ENCODE data around the gene AMBP. TPM values are rescaled to one million over a fixed set of nuclear protein-coding genes. Genes with fewer than 3 reads are reported as not detected.
"Not testable (repeated sequence)": the region's sequence is repeated elsewhere in the genome, so short reads cannot be mapped to it uniquely, and the experiment has no call there.

The AMBP gene
- total and polyA plus RNA-seq, 2 experiments from 2014 or later = 0.64 TPM; not detected in 1

DNA sequence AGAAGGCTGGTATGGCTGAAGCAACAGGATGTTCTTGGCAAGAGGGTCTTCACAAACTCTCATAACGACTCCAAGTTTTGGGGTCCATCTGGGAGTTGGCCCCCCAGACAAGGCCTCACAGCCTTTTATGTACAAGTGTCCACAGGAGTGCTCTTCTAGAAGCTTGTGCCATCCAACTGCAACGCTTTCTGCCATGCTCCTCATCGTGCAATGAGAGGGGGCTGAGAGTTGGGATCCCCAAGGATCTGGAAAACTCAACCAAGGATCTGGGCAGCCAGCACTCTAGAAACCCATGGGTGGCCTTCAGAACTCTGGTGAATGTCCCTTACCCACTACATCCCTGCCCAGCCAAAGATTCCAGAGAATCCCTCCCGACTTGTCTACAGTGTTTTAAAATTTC, 8.5 kb upstream of the AMBP start:
- Histone ChIP-seq H3K9me3 (ENCODE audit: low read depth) (no peaks in the 10 kb centered on the region), H3K27me3 (no peaks in the 10 kb centered on the region), H3K4me1 (ENCODE audit: low read depth) (no peaks in the 10 kb centered on the region), H3K4me3 (no peak overlapping the region), H3K27ac (no peak overlapping the region), H3K36me3 (no peaks in the 10 kb centered on the region)
- DNase-seq (ENCODE audit: low read depth in 1 of 2, low spot score in 1 of 2) = no peak
- TF ChIP-seq, protein P1, sequence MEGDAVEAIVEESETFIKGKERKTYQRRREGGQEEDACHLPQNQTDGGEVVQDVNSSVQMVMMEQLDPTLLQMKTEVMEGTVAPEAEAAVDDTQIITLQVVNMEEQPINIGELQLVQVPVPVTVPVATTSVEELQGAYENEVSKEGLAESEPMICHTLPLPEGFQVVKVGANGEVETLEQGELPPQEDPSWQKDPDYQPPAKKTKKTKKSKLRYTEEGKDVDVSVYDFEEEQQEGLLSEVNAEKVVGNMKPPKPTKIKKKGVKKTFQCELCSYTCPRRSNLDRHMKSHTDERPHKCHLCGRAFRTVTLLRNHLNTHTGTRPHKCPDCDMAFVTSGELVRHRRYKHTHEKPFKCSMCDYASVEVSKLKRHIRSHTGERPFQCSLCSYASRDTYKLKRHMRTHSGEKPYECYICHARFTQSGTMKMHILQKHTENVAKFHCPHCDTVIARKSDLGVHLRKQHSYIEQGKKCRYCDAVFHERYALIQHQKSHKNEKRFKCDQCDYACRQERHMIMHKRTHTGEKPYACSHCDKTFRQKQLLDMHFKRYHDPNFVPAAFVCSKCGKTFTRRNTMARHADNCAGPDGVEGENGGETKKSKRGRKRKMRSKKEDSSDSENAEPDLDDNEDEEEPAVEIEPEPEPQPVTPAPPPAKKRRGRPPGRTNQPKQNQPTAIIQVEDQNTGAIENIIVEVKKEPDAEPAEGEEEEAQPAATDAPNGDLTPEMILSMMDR (IDR thresholded peaks at IDR 0.05; ENCODE audit: low read depth, low read length) = no peak

DNA sequence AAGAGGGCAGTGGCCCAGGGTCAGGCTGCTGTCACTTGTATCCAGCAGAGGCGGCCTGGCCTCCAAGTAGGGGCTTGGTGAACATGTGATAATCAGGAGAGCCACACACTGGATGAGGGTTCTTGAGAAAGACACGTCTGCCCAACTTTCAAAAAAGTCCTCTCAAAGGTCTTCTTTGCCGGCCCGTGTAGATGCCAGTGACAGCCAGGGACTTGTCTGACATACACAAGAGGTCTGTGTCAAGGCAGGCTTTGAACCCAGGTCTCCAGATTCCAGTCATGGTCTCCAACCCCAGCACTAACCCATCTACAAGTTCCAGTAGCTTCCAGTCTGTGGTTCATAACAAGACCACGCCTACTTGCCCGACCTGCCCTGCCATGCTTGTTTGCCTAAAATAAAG, 7.9 kb upstream of the AMBP start:
- no peak for DNase-seq (ENCODE audit: low read depth in 1 of 2, low spot score in 1 of 2)
- no peak overlapping the region for H3K4me3 ChIP-seq
- no peaks in the 10 kb centered on the region for H3K27me3 ChIP-seq
- no peak overlapping the region for H3K27ac ChIP-seq
- H3K4me1 ChIP-seq (ENCODE audit: low read depth) = no peaks in the 10 kb centered on the region
- H3K36me3 ChIP-seq = no peaks in the 10 kb centered on the region
- no peaks in the 10 kb centered on the region for H3K9me3 ChIP-seq (ENCODE audit: low read depth)
- TF ChIP-seq, protein P1 (IDR thresholded peaks at IDR 0.05; ENCODE audit: low read depth, low read length) = no peak

DNA sequence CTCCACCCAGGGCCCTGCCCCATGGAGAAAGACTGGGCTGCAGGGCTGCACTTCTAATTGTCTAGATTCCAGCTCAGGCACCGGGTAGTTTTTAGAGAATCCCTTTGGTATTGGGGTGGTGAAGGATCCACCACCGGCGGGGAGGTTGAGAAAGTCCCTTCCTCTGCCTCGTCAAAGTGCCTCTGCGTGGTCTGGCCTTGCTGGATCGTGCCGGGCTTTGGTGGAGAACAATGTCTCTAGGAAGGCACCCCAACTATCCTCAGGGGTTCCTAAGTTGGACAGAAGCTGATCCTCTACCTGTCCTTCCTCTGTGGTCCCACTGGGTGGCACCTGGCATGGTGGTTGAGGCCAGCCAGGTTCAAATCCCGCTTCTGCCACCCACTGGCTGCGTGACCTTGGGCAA, 7.3 kb upstream of the AMBP start:
- H3K4me3 ChIP-seq = no peak overlapping the region
- no peaks in the 10 kb centered on the region for H3K9me3 ChIP-seq (ENCODE audit: low read depth)
- no peak overlapping the region for H3K27ac ChIP-seq
- H3K4me1 ChIP-seq (ENCODE audit: low read depth) = no peaks in the 10 kb centered on the region
- no peaks in the 10 kb centered on the region for H3K27me3 ChIP-seq
- TF ChIP-seq, protein P1 (IDR thresholded peaks at IDR 0.05; ENCODE audit: low read depth, low read length) = no peak
- H3K36me3 ChIP-seq = no peaks in the 10 kb centered on the region
- no peak for DNase-seq (ENCODE audit: low read depth in 1 of 2, low spot score in 1 of 2)

DNA sequence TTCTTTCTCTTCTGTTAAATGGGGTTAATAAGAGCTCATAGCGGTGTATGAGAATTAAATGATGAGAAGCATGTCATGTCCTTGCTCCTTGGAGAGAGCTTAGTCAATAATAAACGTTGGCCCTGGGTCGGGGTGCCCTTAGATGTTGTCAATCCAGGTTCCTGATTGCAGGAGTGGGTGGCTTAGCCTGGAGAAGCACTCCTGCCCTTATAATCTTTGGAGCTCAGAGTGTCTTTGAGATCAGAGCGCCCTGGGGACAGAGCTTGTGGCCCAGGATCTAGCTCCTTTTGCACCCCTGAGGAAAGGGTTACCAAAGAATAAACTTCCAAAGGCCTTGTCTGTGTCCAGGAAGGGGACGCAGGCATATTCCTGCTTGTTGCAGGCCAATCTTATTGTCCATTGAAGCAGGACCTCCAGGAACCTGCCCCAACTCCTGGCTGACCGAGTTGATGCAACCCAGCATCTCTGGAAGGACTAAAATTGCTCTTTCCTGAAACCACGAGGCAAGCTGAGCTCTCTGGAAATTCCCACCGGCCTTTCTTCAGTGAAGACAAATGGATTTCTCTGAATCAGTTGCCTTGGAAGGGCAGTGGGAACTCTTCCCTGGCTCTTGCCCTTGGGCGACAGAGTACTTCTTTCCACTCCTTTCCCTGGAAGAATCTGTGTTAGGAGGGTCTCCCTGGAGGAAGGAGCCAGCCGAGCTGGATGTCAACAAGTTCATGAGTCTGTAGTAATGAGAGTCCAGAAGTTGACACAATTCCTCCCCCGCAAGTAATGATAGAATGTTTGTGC, 6.4 kb upstream of the AMBP start:
- no peaks in the 10 kb centered on the region for H3K27me3 ChIP-seq
- DNase-seq (ENCODE audit: low read depth in 1 of 2, low spot score in 1 of 2) = no peak
- no peaks in the 10 kb centered on the region for H3K9me3 ChIP-seq (ENCODE audit: low read depth)
- no peak overlapping the region for H3K27ac ChIP-seq
- TF ChIP-seq, protein P1 (IDR thresholded peaks at IDR 0.05; ENCODE audit: low read depth, low read length) = no peak
- no peak overlapping the region for H3K4me3 ChIP-seq
- no peaks in the 10 kb centered on the region for H3K4me1 ChIP-seq (ENCODE audit: low read depth)
- no peaks in the 10 kb centered on the region for H3K36me3 ChIP-seq

DNA sequence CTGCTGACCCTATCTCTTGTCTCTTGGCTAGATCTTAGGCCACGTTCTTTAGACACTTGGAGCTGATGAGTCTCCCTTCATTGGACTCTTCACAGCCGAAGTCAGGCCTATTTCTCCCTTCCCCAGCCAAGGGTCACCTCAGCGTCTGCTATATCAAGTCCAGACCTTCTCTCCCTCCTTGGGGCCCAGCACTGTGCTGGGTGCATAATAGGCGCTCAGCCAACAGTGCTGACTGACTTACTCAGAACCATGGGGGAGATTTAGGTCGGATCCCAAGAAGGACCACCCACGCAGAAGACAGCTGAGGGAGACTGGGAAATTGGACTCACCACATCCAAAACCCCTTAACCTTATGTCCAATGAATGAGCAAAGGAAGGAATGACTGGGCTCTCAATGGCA, 5.6 kb upstream of the AMBP start:
- no peaks in the 10 kb centered on the region for H3K36me3 ChIP-seq
- H3K27me3 ChIP-seq = no peaks in the 10 kb centered on the region
- no peak overlapping the region for H3K4me3 ChIP-seq
- H3K27ac ChIP-seq = no peak overlapping the region
- DNase-seq (ENCODE audit: low read depth in 1 of 2, low spot score in 1 of 2) = no peak
- TF ChIP-seq, protein P1 (IDR thresholded peaks at IDR 0.05; ENCODE audit: low read depth, low read length) = no peak
- no peaks in the 10 kb centered on the region for H3K4me1 ChIP-seq (ENCODE audit: low read depth)
- no peaks in the 10 kb centered on the region for H3K9me3 ChIP-seq (ENCODE audit: low read depth)

DNA sequence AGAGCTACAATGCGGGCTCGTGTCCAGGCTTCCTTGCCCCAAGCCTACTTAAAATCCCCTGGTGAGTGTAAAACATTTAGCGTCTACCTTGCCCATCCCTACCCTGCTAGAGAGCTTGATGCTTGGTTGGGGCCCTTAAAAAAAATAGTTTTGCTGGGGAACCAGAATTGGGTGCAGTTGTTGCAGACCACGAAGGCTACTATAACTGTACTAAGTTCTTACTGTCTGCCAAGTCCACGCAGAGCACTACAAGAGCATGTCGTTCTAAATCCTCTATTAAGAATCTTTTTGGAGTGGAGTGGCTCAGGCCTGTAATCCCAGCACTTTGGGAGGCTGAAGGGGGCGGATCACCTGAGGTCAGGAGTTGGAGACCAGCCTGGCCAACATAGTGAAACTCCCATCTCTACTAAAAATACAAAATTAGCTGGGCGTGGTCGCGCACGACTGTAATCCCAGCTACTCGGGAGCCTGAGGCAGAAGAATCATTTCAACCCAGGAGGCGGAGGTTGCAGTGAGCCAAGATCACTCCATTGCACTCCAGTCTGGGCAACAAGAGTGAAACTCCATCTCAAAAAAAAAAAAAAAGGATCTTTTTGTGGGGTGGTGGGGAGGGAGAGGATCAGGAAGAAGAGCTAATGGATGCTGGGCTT, 4.8 kb upstream of the AMBP start:
- not testable (repeated sequence) for H3K27ac ChIP-seq; H3K4me1 ChIP-seq (ENCODE audit: low read depth); H3K27me3 ChIP-seq; H3K4me3 ChIP-seq; DNase-seq (ENCODE audit: low read depth in 1 of 2, low spot score in 1 of 2); H3K9me3 ChIP-seq (ENCODE audit: low read depth); H3K36me3 ChIP-seq

Measured in cardiac muscle cell (in vitro differentiated cells and primary cell).